OCI-LY1 (cell line): Measurements from ENCODE around the gene BHLHE41.

Source experiments
- H2AFZ ChIP-seq: fragments of 200-600 bp; sonication (generic), shearing (Covaris generic); 2 replicates; pipeline ENCODE4 v1.6.0; 2014; ENCODE audit warnings: antibody characterized with exemption, mild to moderate bottlenecking, low read length
- H3F3A ChIP-seq: fragments of 200-600 bp; sonication (generic), shearing (Covaris generic); 2 replicates; pipeline ENCODE4 v1.6.0; 2014; ENCODE audit warnings: mild to moderate bottlenecking, antibody characterized with exemption, low read length, moderate library complexity; ENCODE audit not compliant: insufficient read depth
- H3K27ac ChIP-seq: fragments of 200-600 bp; sonication (generic); 2 replicates; pipeline ENCODE4 v1.5.1; 2014; ENCODE audit warnings: low read length, mixed run types, mild to moderate bottlenecking, low read depth; ENCODE audit not compliant: poor library complexity, severe bottlenecking
- H3K27me3 ChIP-seq: fragments of 200-600 bp; sonication (generic); 2 replicates; pipeline ENCODE4 v1.6.0; 2014; ENCODE audit warnings: antibody characterized with exemption, mild to moderate bottlenecking, low read length, moderate library complexity; ENCODE audit not compliant: insufficient read depth
- H3K36me3 ChIP-seq: fragments of 200-600 bp; sonication (generic); 2 replicates; pipeline ENCODE4 v1.6.1; 2014; ENCODE audit warnings: mild to moderate bottlenecking, antibody characterized with exemption, low read length, moderate library complexity, mixed read lengths; ENCODE audit not compliant: insufficient read depth
- H3K4me1 ChIP-seq: fragments of 200-600 bp; sonication (generic); 2 replicates; pipeline ENCODE4 v1.5.1; 2014; ENCODE audit warnings: mild to moderate bottlenecking, low read length, moderate library complexity; ENCODE audit not compliant: insufficient read depth, severe bottlenecking
- H3K4me2 ChIP-seq: fragments of 200-600 bp; sonication (generic), shearing (Covaris generic); 2 replicates; pipeline ENCODE4 v1.6.1; 2014; ENCODE audit warnings: low read length
- H3K4me3 ChIP-seq: fragments of 200-600 bp; sonication (generic); 2 replicates; pipeline ENCODE4 v1.5.1; 2014; ENCODE audit warnings: low read length, low read depth, mild to moderate bottlenecking, mixed read lengths; ENCODE audit not compliant: poor library complexity, severe bottlenecking
- H3K79me2 ChIP-seq: fragments of 200-600 bp; shearing (Covaris generic); 2 replicates; pipeline ENCODE4 v1.6.1; 2016; ENCODE audit warnings: mixed run types, low read length, mixed read lengths; ENCODE audit not compliant: insufficient read depth
- H3K9ac ChIP-seq: fragments of 200-600 bp; sonication (generic), shearing (Covaris generic); 2 replicates; pipeline ENCODE4 v1.6.1; 2014; ENCODE audit warnings: mild to moderate bottlenecking, low read length, mixed read lengths
- H3K9me2 ChIP-seq: fragments of 200-600 bp; sonication (generic), shearing (Covaris generic); 2 replicates; pipeline ENCODE4 v1.6.1; 2014; ENCODE audit warnings: low read depth, mild to moderate bottlenecking, low read length, mixed read lengths
- H3K9me3 ChIP-seq: fragments of 200-600 bp; shearing (Covaris generic); 2 replicates; pipeline ENCODE4 v1.6.1; 2014; ENCODE audit warnings: low read length, mixed read lengths
- H4K20me1 ChIP-seq: fragments of 200-600 bp; sonication (generic), shearing (Covaris generic); 2 replicates; pipeline ENCODE4 v1.6.0; 2016; ENCODE audit warnings: mild to moderate bottlenecking, low read length; ENCODE audit not compliant: insufficient read depth
- EZH2 ChIP-seq: fragments of 200-600 bp; sonication (generic), shearing (Covaris generic); IDR thresholded peaks from 2 replicates; pipeline ENCODE4 v1.8.0; 2017; ENCODE audit warnings: borderline replicate concordance, mixed run types, mild to moderate bottlenecking, antibody characterized with exemption, low read length, moderate library complexity, mixed read lengths
- TF ChIP-seq, protein P1 (sequence below): fragments of 200-600 bp; sonication (generic), shearing (Covaris generic); IDR thresholded peaks from 2 replicates; pipeline ENCODE4 v1.5.1; 2017; ENCODE audit warnings: mild to moderate bottlenecking, antibody characterized with exemption, low read length, moderate library complexity, mixed read lengths

Gene BHLHE41

DNA sequence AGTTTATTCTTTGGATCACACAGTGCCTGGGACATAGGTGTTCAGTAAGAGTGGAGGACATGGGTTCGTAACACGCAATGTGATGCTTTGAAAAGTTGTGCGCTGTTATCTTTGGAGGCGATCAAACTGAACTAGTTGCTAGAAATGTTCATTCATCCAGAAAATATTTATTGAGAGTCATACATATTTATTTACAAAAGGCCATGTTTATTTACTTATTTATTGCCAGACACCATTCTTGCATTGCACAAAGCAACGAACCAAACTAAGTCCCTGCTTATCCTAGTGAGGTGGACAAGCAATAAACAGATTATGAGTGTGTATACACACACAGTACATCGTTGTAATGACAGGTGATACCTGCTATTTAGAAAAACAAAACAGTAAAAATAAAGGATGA, 12.6 kb downstream of the BHLHE41 start:
- H3K79me2 ChIP-seq = no peaks in the 10 kb centered on the region
- H2AFZ ChIP-seq = no peak overlapping the region
- no peaks in the 10 kb centered on the region for H3K9me2 ChIP-seq
- H3K27me3 ChIP-seq = no peaks in the 10 kb centered on the region; the same call in 1 of the 2 replicates
- H3K4me1 ChIP-seq = peaks cover 18% of the 10 kb centered on the region
- H4K20me1 ChIP-seq = no peaks in the 10 kb centered on the region
- H3K4me2 ChIP-seq = no peak overlapping the region
- no peak overlapping the region for H3K4me3 ChIP-seq
- no peaks in the 10 kb centered on the region for H3F3A ChIP-seq
- no peak overlapping the region for H3K9ac ChIP-seq
- H3K36me3 ChIP-seq = no peaks in the 10 kb centered on the region
- no peak overlapping the region for H3K27ac ChIP-seq
- TF ChIP-seq, protein P1, sequence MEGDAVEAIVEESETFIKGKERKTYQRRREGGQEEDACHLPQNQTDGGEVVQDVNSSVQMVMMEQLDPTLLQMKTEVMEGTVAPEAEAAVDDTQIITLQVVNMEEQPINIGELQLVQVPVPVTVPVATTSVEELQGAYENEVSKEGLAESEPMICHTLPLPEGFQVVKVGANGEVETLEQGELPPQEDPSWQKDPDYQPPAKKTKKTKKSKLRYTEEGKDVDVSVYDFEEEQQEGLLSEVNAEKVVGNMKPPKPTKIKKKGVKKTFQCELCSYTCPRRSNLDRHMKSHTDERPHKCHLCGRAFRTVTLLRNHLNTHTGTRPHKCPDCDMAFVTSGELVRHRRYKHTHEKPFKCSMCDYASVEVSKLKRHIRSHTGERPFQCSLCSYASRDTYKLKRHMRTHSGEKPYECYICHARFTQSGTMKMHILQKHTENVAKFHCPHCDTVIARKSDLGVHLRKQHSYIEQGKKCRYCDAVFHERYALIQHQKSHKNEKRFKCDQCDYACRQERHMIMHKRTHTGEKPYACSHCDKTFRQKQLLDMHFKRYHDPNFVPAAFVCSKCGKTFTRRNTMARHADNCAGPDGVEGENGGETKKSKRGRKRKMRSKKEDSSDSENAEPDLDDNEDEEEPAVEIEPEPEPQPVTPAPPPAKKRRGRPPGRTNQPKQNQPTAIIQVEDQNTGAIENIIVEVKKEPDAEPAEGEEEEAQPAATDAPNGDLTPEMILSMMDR = no peak
- TF ChIP-seq EZH2 = no peak
- no peaks in the 10 kb centered on the region for H3K9me3 ChIP-seq

DNA sequence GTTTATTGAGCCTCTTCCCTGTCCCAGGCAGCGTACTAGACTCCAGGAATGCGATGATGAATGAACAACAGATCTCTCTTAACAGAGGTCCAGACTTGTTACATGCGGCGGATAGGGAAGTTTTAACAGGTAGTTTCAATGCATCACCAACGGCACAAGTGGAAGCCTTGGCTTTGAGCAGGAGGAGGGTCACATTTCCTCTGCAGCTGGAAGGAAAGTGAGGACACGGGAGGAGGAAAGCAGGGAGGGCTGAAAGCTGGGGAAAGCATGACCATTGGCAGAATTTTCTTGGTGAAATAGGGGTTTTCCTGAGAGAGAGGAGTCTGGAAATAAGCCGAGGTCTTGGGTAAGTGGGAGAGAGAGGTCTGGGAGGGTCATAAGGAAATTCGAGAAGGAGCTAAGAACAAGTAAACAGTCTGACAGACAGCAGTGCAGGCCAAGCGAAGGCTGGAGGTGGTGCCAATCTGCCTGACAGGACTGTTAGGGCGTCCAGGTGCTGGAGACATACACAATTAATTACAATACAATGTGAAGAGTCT, 15.4 kb downstream of the BHLHE41 start:
- Histone ChIP-seq H3K4me3 (no peak overlapping the region), H3K4me1 (peaks cover 14% of the 10 kb centered on the region), H3F3A (no peaks in the 10 kb centered on the region), H3K36me3 (no peaks in the 10 kb centered on the region), H3K27ac (no peak overlapping the region), H3K27me3 (no peaks in the 10 kb centered on the region; the same call in 1 of the 2 replicates), H4K20me1 (no peaks in the 10 kb centered on the region), H3K9ac (no peak overlapping the region), H2AFZ (no peak overlapping the region), H3K4me2 (no peak overlapping the region), H3K9me2 (no peaks in the 10 kb centered on the region), H3K9me3 (no peaks in the 10 kb centered on the region), H3K79me2 (no peaks in the 10 kb centered on the region)
- TF ChIP-seq EZH2 = no peak
- TF ChIP-seq, protein P1 = no peak

DNA sequence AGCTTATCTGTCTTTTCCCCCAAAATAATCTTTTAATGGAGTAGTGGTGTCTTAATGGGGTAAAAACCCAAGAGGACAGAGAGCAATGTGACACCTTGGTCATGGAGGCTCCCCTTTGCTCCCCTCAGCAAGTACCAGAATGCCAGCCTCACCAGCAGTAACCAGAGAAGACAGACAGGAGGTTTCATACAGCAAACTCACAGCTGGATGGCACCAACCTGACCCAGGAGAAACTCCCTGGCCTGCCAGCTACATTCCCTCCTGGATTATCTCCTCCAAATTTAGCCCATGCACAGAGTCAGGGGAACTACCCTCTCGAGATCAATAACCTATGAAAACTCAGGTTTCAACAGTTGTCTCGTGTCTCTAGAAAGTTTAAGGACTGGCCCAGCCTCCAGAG, 15.9 kb downstream of the BHLHE41 start:
- Histone ChIP-seq H3K4me2 (no peak overlapping the region), H3K79me2 (no peaks in the 10 kb centered on the region), H3K4me1 (peaks cover 10% of the 10 kb centered on the region), H3F3A (no peaks in the 10 kb centered on the region), H3K9me2 (no peaks in the 10 kb centered on the region), H3K36me3 (no peaks in the 10 kb centered on the region), H4K20me1 (no peaks in the 10 kb centered on the region), H3K4me3 (no peak overlapping the region), H3K9ac (no peak overlapping the region), H3K27ac (no peak overlapping the region), H3K27me3 (no peaks in the 10 kb centered on the region; the same call in 1 of the 2 replicates), H3K9me3 (no peaks in the 10 kb centered on the region), H2AFZ (no peak overlapping the region)
- TF ChIP-seq EZH2 = no peak
- TF ChIP-seq, protein P1 = no peak
